Measurements from ENCODE around the gene EIF4G3. TPM values are rescaled to one million over a fixed set of nuclear protein-coding genes. Genes with fewer than 3 reads are reported as not detected.

Gene EIF4G3
- total and polyA plus RNA-seq, 2 of the 8 experiments (the other 6 are each of a cell fraction or from before 2014, with no cell fraction given): 47.5 to 66.6 TPM

DNA sequence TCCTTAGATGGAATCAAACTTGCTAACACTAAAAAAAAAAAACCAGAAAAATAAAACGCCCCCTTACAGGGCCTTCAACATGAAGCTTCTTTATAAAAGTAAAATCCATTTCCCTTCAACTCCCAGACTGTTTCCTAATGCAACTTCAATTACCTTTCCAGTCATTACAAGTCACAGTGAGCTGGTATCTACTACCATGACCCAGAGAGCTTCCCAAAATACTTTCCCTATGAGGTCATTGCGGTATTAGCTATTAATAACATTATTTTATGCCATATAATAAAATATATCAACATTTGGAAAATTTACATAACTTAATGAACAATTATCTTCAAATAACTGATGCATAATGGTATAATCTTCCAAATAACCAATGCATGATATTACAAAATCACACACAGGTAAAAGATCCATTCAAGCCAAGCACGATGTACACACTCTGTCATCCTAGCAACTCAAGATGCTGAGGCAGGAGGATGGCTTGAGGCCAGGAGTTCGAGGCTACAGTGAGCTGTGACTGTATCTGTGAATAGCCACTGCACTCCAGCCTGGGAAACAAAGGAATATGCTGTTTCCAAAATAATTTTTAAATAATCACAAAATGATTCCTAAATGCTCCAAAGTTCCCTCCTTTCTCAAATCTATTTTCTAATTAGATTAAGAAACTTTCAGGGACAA is 24.1 kb downstream of the EIF4G3 start (continued):
- TF ChIP-seq TBP (IDR thresholded peaks at IDR 0.05; ENCODE audit: low read depth, low read length): no peak
- no peak for TF ChIP-seq RNF2 (IDR thresholded peaks at IDR 0.05; ENCODE audit: borderline replicate concordance, low read depth, low read length, missing control alignments, poor library complexity, severe bottlenecking)
- TF ChIP-seq SP1 (IDR thresholded peaks at IDR 0.05; ENCODE audit: low read depth, low read length): no peak
- TF ChIP-seq, protein P1, sequence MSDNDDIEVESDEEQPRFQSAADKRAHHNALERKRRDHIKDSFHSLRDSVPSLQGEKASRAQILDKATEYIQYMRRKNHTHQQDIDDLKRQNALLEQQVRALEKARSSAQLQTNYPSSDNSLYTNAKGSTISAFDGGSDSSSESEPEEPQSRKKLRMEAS (IDR thresholded peaks at IDR 0.05): no peak
- no peak for TF ChIP-seq CHD2 (IDR thresholded peaks at IDR 0.05; ENCODE audit: low read length)
